Gastroesophageal sphincter (tissue), 3 donors: ENCODE measurements around the gene SDE2.

Experiments used
- CTCF ChIP-seq, 4 experiments: fragments of 200-600 bp in 2 of 4; fragments of 450-650 bp in 2 of 4; sonication (generic) in 1 of 4; IDR thresholded peaks; one replicate each; pipeline ENCODE4 v1.5.1; 2017 to 2019; ENCODE audit warnings: antibody characterized with exemption in 4 of 4, mild to moderate bottlenecking in 2 of 4, moderate library complexity in 2 of 4
- POLR2A ChIP-seq, 2 donors: fragments of 450-650 bp; IDR thresholded peaks; one replicate each; pipeline ENCODE4 v1.6.1; 2017; ENCODE audit warnings: antibody characterized with exemption in 2 of 2, mild to moderate bottlenecking in 2 of 2, moderate library complexity in 1 of 2
- POLR2AphosphoS5 ChIP-seq: sonication (generic); formaldehyde crosslinking; IDR thresholded peaks from one replicate; pipeline ENCODE4 v1.6.1; 2017; ENCODE audit warnings: antibody characterized with exemption

DNA sequence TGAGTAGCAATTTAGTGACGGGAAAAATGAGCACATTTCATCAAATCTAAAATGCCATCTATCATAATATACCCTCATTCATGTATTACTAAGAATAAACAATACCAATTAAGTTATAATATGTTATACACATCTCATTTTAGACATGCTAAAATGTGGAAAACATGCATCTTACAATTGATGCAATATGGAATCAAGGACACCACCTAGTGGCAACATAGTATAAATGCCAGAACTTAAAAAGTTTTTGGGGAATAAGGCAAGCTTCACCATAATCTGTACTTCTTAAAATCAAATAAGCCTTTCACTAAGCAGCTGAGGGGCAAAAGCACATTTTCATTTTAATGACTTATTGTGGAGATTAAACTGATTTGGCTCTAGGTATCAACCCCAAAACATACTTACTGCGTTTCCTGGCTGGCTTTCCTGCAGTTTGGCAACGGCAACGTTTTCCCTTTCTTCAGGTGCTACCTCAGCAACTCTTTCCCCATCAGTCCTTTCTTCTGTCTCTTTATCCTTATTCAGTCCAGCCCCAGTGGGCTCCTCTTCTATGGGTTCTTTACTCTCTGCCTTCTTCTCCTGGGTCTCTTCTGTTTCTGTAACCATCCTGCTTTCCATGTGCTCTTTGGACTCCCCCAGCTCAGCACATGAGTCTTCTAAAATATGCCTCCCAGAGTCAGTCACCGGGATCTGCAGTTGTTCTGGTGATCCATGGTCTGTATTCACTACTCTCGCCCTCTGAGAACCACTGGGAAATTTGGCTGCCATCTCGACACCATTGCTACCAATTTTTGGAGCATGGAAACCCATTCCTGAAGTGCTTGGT is 11.4 kb downstream of the SDE2 start:
- TF ChIP-seq POLR2A (IDR thresholded peaks at IDR 0.05) (no peak), CTCF (IDR thresholded peaks at IDR 0.05) (peak; percentile 54 to 74 (median 64)), POLR2AphosphoS5 (no peak)
